NB4 (cell line): Measurements from ENCODE around the gene PRKD2.

Experiments used
- CTCF ChIP-seq: IDR thresholded peaks from one replicate; pipeline ENCODE4 v1.5.1; 2012; ENCODE audit warnings: low read depth, low read length
- POLR2A ChIP-seq: IDR thresholded peaks from 2 replicates; pipeline ENCODE4 v1.6.1; 2011; ENCODE audit warnings: mild to moderate bottlenecking; ENCODE audit not compliant: insufficient read length; ENCODE audit errors: extremely low read depth

GRCh38 chr19:46685189-46685588 lies 31.7 kb downstream of the PRKD2 start:
- no peak for TF ChIP-seq CTCF
- no peak for TF ChIP-seq POLR2A
